Mesendoderm (in vitro differentiated cells): ENCODE data around the gene BRD9.

ENCODE experiments used
- DNase-seq: peaks from one replicate; pipeline ENCODE4 v3.0.0; 2013
- H2AK5ac ChIP-seq: 2 replicates; pipeline ENCODE4 v1.6.1; 2013; ENCODE audit warnings: low read length, inconsistent platforms
- H2BK120ac ChIP-seq: 2 replicates; pipeline ENCODE4 v1.6.1; 2013; ENCODE audit warnings: low read depth, mild to moderate bottlenecking, low read length, moderate library complexity, mixed read lengths
- H2BK15ac ChIP-seq: replicated peaks from 2 replicates; pipeline ENCODE4 v1.6.1; 2013; ENCODE audit warnings: low read depth, mild to moderate bottlenecking, moderate library complexity
- H2BK5ac ChIP-seq: 2 replicates; pipeline ENCODE4 v1.6.1; 2013; ENCODE audit warnings: low read length, inconsistent platforms
- H3K18ac ChIP-seq: 2 replicates; pipeline ENCODE4 v1.6.1; 2013; ENCODE audit warnings: mild to moderate bottlenecking, low read length, mixed read lengths
- H3K23ac ChIP-seq: one replicate; pipeline ENCODE4 v1.6.1; 2013; ENCODE audit warnings: low read length
- H3K27ac ChIP-seq: 2 replicates; pipeline ENCODE4 v1.5.1; 2013; ENCODE audit warnings: low read depth, mild to moderate bottlenecking, inconsistent platforms, low read length, moderate library complexity
- H3K27me3 ChIP-seq: 2 replicates; pipeline ENCODE4 v1.6.1; 2013; ENCODE audit warnings: low read length, control low read depth, mild to moderate bottlenecking, inconsistent platforms; ENCODE audit not compliant: insufficient read depth, poor library complexity
- H3K36me3 ChIP-seq: 2 replicates; pipeline ENCODE4 v1.6.1; 2013; ENCODE audit warnings: low read length, inconsistent platforms; ENCODE audit not compliant: control insufficient read depth, insufficient read depth
- H3K4ac ChIP-seq: one replicate; pipeline ENCODE4 v1.6.1; 2013; ENCODE audit warnings: low read depth, mild to moderate bottlenecking, low read length, moderate library complexity
- H3K4me1 ChIP-seq: 2 replicates; pipeline ENCODE4 v1.6.1; 2013; ENCODE audit warnings: low read depth, low read length, inconsistent platforms; ENCODE audit not compliant: control insufficient read depth
- H3K4me2 ChIP-seq: 2 replicates; pipeline ENCODE4 v1.6.1; 2013; ENCODE audit warnings: low read length
- H3K4me3 ChIP-seq: 2 replicates; pipeline ENCODE4 v1.5.1; 2013; ENCODE audit warnings: mild to moderate bottlenecking, low read length
- H3K56ac ChIP-seq: one replicate; pipeline ENCODE4 v1.6.1; 2013; ENCODE audit warnings: low read length
- H3K79me1 ChIP-seq: 2 replicates; pipeline ENCODE4 v1.6.1; 2013; ENCODE audit warnings: low read length, inconsistent platforms
- H3K79me2 ChIP-seq: 2 replicates; pipeline ENCODE4 v1.6.1; 2013; ENCODE audit warnings: mild to moderate bottlenecking, low read length; ENCODE audit not compliant: control insufficient read depth, insufficient read depth
- H3K9ac ChIP-seq: 2 replicates; pipeline ENCODE4 v1.6.1; 2013; ENCODE audit warnings: low read length, inconsistent platforms
- H4K5ac ChIP-seq: one replicate; pipeline ENCODE4 v1.6.1; 2013; ENCODE audit warnings: low read length
- H4K8ac ChIP-seq: one replicate; pipeline ENCODE4 v1.6.1; 2013; ENCODE audit warnings: low read depth, mild to moderate bottlenecking, control low read depth, low read length, moderate library complexity
- WGBS: extraction: QIAGEN DNeasy Blood & Tissue Kit; methylation state at CpG from one replicate; pipeline ENCODE4 v1.1.7; 2013; ENCODE audit warnings: low lambda C conversion rate, missing lambda C conversion rate; ENCODE audit not compliant: insufficient coverage; ENCODE audit errors: extremely low coverage; 5-methylcytosine and 5-hydroxymethylcytosine counted together

Gene BRD9

DNA sequence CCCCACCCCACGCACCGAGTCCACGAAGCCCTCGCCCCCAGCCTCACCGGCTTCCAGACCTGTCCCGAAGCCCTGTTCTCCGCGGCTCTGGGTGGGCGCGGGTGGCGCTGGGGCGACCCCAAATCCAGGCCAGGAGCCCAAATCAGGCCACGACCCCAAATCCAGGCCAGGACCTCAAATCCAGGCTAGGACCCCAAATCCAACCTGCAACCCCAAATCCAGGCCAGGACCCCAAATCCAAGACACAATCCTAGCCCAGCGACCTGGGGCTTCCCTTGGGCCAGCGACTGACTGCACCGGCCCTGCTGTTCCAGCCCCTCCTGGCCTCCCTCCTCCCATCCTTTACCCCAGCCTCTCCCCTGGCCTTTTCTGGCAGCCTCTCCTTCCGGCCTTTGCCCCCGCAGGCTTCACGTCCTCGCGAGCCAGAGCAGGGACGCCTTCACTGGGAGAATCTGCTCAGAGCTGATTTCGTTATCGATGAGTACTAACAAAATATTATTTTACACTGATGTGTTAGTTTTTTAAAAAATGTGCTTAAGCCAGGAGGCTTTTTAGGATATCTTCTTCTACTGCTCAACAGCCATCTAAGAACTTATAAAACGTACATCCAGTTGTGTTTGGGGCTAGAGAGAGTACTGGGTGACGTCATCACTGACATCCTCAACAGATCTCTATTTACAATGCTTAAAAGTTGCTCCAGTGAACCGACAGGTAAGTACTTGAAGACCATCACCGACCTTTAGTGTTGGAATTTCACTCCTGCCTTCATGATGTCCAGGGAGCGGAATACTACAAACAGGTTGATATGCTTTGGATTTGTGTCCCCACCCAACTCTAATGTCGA, 34.8 kb upstream of the BRD9 start:
- Histone ChIP-seq H2BK15ac (no peak overlapping the region), H3K4me3 (no peak overlapping the region), H3K4ac (no peak overlapping the region), H3K27ac (no peak overlapping the region), H3K27me3 (peaks cover 7% of the 10 kb centered on the region), H3K4me2 (no peak overlapping the region), H4K5ac (no peak overlapping the region), H3K23ac (no peak overlapping the region), H3K18ac (no peak overlapping the region), H3K56ac (peak overlapping the region; percentile 58), H2AK5ac (no peak overlapping the region), H3K79me1 (no peaks in the 10 kb centered on the region), H3K4me1 (no peaks in the 10 kb centered on the region), H4K8ac (no peak overlapping the region), H2BK5ac (no peak overlapping the region), H3K9ac (peak overlapping the region; percentile 54), H3K36me3 (no peaks in the 10 kb centered on the region), H3K79me2 (no peaks in the 10 kb centered on the region), H2BK120ac (no peak overlapping the region)
- no CpG with 5 or more reads among the region's 30 CpGs for WGBS
- DNase-seq, result no peak

DNA sequence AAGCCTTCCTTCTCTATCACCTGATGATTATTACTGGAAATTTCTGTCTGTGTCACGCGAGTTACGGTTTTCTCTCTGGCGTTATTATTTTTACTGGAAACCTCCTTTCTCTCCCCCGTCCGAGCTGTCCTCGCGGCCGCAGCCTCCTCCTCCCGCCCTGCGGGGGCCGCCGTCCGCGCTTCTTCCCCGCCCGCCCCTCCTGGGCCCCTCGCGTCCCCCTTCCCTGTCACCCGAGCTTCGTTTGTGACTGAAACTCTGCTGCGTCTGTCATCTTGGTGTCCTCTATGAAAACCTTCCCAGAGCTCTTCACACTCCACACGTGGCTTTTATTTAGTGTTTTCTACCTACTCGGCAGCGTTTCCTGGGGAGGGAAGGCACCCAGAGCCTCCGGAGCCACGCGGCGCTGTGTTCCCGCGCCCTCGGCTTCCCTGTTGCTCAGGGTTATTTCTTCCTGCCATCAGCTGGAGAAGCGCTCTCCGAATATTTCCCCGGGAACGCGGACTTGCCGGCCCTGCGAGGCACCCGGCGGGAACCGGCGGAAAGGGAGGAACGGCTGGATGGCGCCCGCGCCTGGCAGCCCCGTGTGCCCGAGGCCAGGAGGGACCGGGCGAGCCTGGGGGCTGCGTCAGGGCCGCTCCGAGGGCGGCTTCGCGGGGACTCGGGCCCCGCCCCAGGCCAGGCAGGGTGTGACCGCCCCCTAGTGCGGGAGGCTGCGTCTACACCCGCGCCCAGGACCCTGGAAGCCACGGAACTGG, 34.0 kb upstream of the BRD9 start:
- Histone ChIP-seq H3K4me1 (no peaks in the 10 kb centered on the region), H3K79me2 (no peaks in the 10 kb centered on the region), H2BK120ac (no peak overlapping the region), H3K18ac (no peak overlapping the region), H3K56ac (peak overlapping the region; percentile 58), H4K8ac (no peak overlapping the region), H3K23ac (no peak overlapping the region), H3K27me3 (peaks cover 7% of the 10 kb centered on the region), H2AK5ac (no peak overlapping the region), H3K4me3 (no peak overlapping the region), H3K4me2 (peak overlapping the region; percentile 45), H3K9ac (peak overlapping the region; percentile 54), H4K5ac (no peak overlapping the region), H2BK15ac (no peak overlapping the region), H3K4ac (no peak overlapping the region), H3K79me1 (no peaks in the 10 kb centered on the region), H3K36me3 (no peaks in the 10 kb centered on the region), H2BK5ac (no peak overlapping the region), H3K27ac (no peak overlapping the region)
- DNase-seq, result peak; percentile 47
- no CpG with 5 or more reads among the region's 65 CpGs for WGBS

DNA sequence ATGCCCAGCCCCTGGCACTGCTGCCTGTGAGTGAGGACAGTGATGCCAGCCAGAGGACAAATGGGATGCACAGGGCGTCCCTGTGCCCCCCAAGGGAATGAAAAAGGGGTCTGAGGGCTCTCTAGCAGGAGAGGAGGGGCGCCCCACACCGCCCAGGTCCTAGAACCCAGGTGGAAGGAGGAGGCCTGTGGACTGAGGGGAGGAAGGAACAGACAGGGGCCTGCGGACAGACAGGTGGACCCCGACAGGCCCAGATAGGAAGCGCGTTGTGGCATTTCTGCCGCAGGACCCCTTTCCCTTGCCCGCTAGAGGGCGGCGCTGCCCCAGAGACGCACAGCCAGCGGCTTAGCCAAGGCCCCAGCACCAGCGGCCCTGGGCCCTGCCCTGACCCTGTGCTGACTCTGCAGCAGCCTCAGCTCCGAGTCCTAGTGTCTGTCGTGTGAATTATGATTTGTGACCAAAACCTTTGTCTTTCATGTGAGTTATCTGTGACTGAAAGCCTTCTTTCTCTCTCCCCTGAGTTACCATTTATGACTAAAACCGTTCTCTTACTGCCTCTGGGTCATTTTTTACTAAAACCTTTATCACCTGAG, 30.8 kb upstream of the BRD9 start:
- no peak overlapping the region for H2AK5ac ChIP-seq
- no peak overlapping the region for H3K4ac ChIP-seq
- no peak overlapping the region for H3K23ac ChIP-seq
- peaks cover 7% of the 10 kb centered on the region for H3K27me3 ChIP-seq
- H4K5ac ChIP-seq, result no peak overlapping the region
- H3K4me1 ChIP-seq, result peaks cover 6% of the 10 kb centered on the region
- H3K18ac ChIP-seq, result no peak overlapping the region
- no peak overlapping the region for H2BK5ac ChIP-seq
- H2BK120ac ChIP-seq, result no peak overlapping the region
- peak; percentile 84 for DNase-seq
- H3K27ac ChIP-seq, result no peak overlapping the region
- H3K36me3 ChIP-seq, result no peaks in the 10 kb centered on the region
- no peak overlapping the region for H3K56ac ChIP-seq
- H3K4me2 ChIP-seq, result no peak overlapping the region
- no peak overlapping the region for H3K4me3 ChIP-seq
- H3K9ac ChIP-seq, result no peak overlapping the region
- no peak overlapping the region for H4K8ac ChIP-seq
- H3K79me2 ChIP-seq, result no peaks in the 10 kb centered on the region
- no peak overlapping the region for H2BK15ac ChIP-seq
- H3K79me1 ChIP-seq, result no peaks in the 10 kb centered on the region
- no CpG with 5 or more reads among the region's 17 CpGs for WGBS

- peaks cover 7% of the 10 kb centered on the region for H3K27me3 ChIP-seq
- no peak overlapping the region for H2BK5ac ChIP-seq
- no peak overlapping the region for H3K4ac ChIP-seq
- no peak overlapping the region for H3K9ac ChIP-seq
- no peak overlapping the region for H2AK5ac ChIP-seq
- no peak overlapping the region for H3K4me3 ChIP-seq
- no peak overlapping the region for H4K5ac ChIP-seq
- H3K79me2 ChIP-seq, result no peaks in the 10 kb centered on the region
- no peak overlapping the region for H3K27ac ChIP-seq
- DNase-seq, result no peak
- H2BK120ac ChIP-seq, result no peak overlapping the region
- no peak overlapping the region for H4K8ac ChIP-seq
- no peak overlapping the region for H3K56ac ChIP-seq
- no peaks in the 10 kb centered on the region for H3K36me3 ChIP-seq
- H3K4me1 ChIP-seq, result peaks cover 6% of the 10 kb centered on the region
- no CpG with 5 or more reads among the region's 17 CpGs for WGBS
- no peak overlapping the region for H3K18ac ChIP-seq
- H3K4me2 ChIP-seq, result no peak overlapping the region
- no peak overlapping the region for H3K23ac ChIP-seq
- no peaks in the 10 kb centered on the region for H3K79me1 ChIP-seq
- no peak overlapping the region for H2BK15ac ChIP-seq
These were observed 30.1 kb upstream of the BRD9 start for GRCh38 chr5:922436-923280.

GRCh38 chr5:921456-922435, 29.1 kb upstream of the BRD9 start:
- no peak overlapping the region for H2BK120ac ChIP-seq
- H2AK5ac ChIP-seq, result no peak overlapping the region
- H4K8ac ChIP-seq, result no peak overlapping the region
- peaks cover 7% of the 10 kb centered on the region for H3K27me3 ChIP-seq
- H2BK5ac ChIP-seq, result no peak overlapping the region
- H3K4me1 ChIP-seq, result peaks cover 6% of the 10 kb centered on the region
- H2BK15ac ChIP-seq, result no peak overlapping the region
- no peak overlapping the region for H3K9ac ChIP-seq
- no peak overlapping the region for H3K27ac ChIP-seq
- DNase-seq, result no peak
- no peak overlapping the region for H4K5ac ChIP-seq
- no peak overlapping the region for H3K23ac ChIP-seq
- no CpG with 5 or more reads among the region's 9 CpGs for WGBS
- H3K18ac ChIP-seq, result no peak overlapping the region
- no peaks in the 10 kb centered on the region for H3K36me3 ChIP-seq
- H3K4me2 ChIP-seq, result no peak overlapping the region
- no peaks in the 10 kb centered on the region for H3K79me1 ChIP-seq
- no peaks in the 10 kb centered on the region for H3K79me2 ChIP-seq
- H3K4ac ChIP-seq, result no peak overlapping the region
- no peak overlapping the region for H3K4me3 ChIP-seq
- H3K56ac ChIP-seq, result no peak overlapping the region
